CD4-positive, alpha-beta T cell treated with Interleukin-10 for 1 hour (primary cell): ENCODE data around the gene SFXN5.

Source experiments
- DNase-seq: peaks from one replicate; pipeline ENCODE4 v3.0.0-alpha.2; 2020

Gene SFXN5

DNA sequence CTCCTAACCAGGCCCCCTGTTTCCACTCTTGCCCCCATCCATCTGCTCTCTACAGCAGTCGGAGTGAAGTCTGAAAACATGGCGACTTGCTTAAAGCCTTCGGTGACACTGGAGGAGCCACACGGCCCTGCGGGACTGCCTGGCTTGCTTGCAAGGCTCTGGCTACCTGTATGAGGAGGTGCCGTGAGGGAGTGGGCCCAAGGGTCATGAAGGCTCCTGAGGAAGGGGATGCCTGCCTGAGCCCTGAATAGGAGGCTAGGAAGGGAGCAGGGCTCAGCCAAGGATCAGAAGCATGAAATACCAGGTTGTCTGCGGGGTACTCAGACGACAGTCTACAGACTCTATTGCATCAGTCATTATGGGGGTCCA lies 78.8 kb downstream of the SFXN5 start:
- DNase-seq, result no peak

DNA sequence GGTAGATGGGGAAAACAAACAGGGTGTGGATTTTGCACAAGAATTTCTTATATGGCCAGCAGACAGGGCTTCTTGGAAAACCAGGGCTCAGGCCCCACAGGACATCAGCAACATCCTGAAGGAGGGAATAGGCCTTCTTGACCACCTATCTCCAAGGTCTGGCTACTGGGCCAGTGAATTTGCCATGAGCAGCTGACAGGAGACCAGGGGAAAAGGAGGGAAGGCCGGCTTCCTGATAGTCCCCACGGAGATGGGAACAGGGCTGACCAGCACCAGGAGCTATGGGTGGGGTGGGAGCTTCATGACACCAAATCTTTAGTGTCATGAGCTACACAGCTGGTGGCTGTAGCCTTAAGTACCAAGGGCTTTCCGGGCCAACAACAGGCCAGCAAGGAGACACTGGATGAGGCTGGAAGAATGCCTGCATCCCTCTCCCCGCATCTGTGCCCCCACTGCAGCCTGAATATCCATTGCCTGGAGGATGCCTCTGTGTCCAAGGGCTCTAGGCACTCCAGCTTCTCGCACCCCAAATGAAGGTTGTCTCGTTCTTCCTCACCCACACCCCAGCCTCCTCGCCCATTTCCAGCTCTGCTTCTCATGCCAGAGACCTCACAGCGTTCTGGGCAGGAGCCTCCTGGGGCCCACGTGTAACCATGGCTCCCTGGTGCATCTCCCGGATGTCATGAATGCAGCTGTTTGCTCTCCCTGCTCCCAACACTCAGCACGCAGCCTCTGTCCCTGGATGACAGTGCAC lies 79.4 kb downstream of the SFXN5 start:
- no peak for DNase-seq

GRCh38 chr2:72991439-72991725 lies 80.1 kb downstream of the SFXN5 start:
- no peak for DNase-seq

GRCh38 chr2:72990695-72991438 lies 80.6 kb downstream of the SFXN5 start:
- DNase-seq, result no peak

DNA sequence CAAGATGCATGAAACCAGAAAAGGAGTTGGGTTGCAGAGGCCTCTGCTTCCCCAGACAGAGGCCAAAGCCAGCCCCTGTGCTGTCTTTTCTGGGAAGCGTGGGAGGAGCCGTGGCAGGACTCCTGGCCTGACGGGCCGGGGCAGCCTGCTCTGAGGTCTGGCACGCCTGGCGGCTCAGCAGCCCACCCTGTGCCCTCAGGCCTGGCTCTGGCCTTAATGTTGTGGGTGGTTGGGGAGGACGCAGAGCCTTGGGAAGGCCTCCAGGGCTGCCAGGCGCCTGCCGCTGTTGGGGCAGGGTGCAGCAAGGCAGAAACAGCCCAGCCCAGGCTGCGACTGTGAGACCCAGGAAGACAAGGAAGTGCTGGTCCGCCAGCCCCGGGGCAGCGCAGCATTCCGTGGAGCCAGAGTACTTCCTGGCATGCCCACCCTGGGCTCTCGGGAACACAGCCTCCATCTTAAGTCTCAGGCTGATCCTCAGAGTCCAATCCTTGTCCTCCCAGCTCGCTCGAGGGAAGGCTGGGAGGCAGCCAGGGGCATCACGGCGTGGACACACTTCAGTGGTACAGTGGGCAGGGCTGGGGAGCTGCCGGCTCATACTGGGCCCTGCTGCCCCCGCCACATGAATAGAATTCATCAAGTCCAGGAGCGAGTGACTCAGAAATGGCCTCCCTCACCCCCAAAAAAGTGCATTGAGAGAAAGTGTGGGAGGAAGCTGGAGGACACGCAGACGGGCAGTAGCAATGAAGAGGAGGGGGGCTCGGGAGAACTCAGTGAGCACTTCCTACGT lies 81.5 kb downstream of the SFXN5 start:
- no peak for DNase-seq

DNA sequence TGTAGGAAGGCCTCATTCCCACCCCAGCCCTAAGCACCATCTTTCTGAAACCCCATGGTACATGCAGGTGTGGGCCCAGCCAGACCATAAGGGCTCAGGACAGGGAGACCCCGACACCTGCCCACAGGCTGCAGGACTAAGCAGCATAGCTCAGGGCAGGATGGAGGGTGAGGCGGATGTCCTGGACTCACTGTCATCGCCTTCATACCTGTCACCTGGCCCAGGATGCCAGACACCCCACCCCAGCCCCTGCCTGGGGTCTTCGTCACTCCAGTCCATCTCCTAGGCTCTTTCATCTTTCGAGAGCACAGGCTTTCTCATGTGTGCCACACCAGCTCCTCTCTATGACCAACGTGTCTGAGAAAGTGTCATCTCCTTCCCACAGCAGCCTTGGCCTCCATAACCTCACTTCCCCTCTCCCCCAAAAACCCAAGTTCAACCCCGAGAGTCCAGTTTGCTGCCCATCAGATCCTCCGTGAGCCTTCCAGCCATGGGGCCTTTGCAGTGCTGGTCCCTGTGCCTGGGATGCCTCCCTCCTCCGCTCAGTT lies 82.7 kb downstream of the SFXN5 start:
- no peak for DNase-seq

DNA sequence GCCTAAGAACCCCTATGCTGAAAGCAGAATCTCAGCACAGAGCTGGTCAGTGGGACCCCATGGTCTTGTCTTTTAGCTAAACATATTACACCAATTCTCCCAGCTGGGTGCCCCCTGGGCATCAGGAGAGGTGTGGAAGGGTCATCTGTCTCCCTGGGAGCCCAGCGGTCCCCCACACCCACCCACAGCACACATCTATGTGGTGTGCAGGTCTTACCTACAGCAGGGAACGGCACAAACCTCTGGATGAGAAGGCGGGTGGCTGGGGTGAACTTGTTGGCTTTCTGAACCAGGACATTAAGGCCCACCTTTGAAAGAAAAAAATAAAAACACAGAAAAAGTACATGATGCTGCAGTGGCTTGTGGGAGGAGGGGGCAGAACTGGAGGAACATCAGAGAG lies 83.5 kb downstream of the SFXN5 start:
- no peak for DNase-seq

- DNase-seq, result no peak
Measured at GRCh38 chr2:72985891-72986683, 85.4 kb downstream of the SFXN5 start.

DNA sequence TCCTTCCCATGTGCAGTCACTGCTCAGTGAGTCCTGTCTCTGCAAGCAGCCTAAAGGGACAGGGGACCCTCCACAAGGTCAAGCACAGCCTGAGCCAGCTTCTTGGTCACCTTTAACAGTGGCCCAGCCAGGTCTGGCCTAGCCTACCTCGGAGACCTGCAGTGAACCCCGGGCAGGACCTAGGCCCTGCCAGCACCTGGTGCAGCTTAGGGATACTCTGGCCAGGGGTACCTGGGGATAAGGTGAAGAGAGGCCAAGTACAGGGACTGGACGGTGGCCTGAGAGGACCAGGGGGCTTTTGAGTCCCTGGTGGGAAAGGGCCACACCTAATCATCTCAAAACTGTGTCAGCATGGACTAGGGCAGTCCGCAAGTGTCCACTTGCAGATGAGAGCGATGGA lies 86.4 kb downstream of the SFXN5 start:
- DNase-seq, result no peak

GRCh38 chr2:72984172-72984671 lies 87.3 kb downstream of the SFXN5 start:
- DNase-seq, result no peak

DNA sequence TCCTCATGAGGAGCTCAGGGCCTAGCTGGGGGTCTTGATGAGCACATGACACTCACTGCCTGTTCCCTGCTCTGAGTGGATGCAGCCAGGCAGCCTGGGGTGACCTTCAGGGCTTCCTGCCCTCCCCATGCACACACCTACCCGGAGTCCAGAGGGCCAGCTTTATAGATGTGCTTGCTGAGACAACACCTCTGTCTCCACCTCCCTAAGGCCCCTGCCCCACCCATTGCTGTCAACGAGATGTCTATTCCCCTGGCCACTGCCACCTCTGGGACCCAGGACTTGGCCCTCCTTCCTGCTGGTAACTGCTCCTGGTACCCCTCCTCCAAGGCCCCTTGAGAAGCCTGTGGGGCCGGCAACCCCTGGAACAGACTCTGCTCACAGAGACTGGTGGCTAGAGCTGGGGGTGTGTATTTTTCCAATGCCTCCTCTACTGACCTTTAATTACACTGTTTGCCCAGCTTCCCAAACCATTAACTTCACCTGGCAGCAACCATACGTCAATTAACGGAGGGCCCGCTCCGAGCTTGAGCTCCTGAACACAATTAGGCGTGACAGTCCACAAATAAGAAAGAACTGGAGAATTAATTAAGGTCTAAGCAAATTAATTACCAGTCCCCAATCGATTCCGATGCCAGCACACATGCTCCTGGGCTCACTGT lies 87.9 kb downstream of the SFXN5 start:
- DNase-seq, result no peak

GRCh38 chr2:72982781-72983499 lies 88.6 kb downstream of the SFXN5 start:
- no peak for DNase-seq

GRCh38 chr2:72982219-72982618 lies 89.3 kb downstream of the SFXN5 start:
- DNase-seq, result no peak

- DNase-seq, result no peak
Measured at GRCh38 chr2:72981536-72981935, 90.0 kb downstream of the SFXN5 start.

DNA sequence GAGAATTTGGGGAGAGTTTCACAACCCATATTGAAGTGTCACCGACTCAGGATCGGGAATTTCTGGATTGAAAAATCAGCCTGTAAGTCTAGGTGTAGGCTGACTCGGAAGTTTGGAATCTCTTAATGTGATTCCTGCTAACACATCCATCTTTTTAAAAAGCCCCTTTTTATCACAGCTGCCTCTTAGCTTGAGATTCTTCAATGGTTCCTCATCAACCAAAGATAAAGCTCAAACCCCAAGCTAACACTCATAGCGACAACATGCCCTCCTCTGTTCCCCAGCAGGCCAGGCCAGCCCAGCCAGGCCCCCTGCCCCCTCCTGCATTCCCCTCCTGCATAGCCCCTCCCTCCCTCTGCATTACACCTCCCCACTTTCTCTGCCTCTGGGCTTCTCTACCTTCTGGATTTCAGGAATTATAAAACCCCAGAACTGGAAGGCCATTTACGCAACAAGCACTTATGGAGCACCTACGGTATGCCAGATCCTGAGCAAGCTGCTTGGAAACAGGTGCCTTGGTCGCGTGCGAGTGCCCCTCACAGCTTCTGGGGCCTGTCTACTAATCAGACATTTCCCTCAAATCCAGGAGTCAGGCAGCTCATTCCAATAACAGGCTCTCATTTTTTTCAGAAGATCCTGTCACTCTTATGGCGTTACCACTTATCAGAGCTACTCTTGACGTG lies 90.8 kb downstream of the SFXN5 start:
- no peak for DNase-seq

DNA sequence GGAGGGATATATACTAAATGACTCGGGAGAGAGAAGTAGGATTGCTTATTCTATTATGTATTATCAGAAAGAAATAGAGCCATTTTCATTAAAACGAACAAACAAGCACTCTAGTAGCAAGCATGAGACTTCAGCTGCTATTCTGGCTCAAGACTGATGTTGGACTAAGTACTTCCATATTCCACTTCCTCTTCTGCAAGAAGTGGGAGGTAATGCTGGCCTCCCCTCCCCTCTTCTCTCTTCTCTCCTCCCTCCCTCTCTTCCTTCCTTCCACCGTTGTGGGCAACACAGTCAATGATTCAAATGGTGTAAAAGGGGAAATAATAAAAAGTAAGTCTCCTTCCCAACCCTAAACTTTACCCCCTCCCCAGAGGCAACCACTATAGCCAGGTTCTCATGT lies 91.6 kb downstream of the SFXN5 start:
- DNase-seq, result no peak

- no peak for DNase-seq
Measured at GRCh38 chr2:72975017-72975416, 96.5 kb downstream of the SFXN5 start.

- no peak for DNase-seq
Measured at GRCh38 chr2:72974436-72974754, 97.1 kb downstream of the SFXN5 start.

GRCh38 chr2:72973566-72974435 lies 97.7 kb downstream of the SFXN5 start:
- peak; percentile 50 for DNase-seq

GRCh38 chr2:72973137-72973535 lies 98.4 kb downstream of the SFXN5 start:
- no peak for DNase-seq
